HepG2 (cell line): ENCODE measurements around the gene MCF2L. TPM values are rescaled to one million over a fixed set of nuclear protein-coding genes. Genes with fewer than 3 reads are reported as not detected.

Source experiments
- CHCHD3 ChIP-seq: sonication (generic); formaldehyde crosslinking; IDR thresholded peaks from 2 replicates; pipeline ENCODE4 v1.8.0; 2022; ENCODE audit warnings: mild to moderate bottlenecking, missing genetic modification reagents, moderate library complexity
- FOXK1 ChIP-seq: sonication (generic); formaldehyde crosslinking; IDR thresholded peaks from 2 replicates; pipeline ENCODE4 v1.4.0; 2020; ENCODE audit warnings: low read depth, missing genetic modification reagents, borderline replicate concordance
- GPN1 ChIP-seq: sonication (generic); formaldehyde crosslinking; IDR thresholded peaks from 2 replicates; pipeline ENCODE4 v1.5.1; 2020; ENCODE audit warnings: missing genetic modification reagents, borderline replicate concordance
- HMG20A ChIP-seq: IDR thresholded peaks from 2 replicates; pipeline ENCODE4 v1.6.1; 2016; ENCODE audit warnings: borderline replicate concordance
- IRF2 ChIP-seq: IDR thresholded peaks from 2 replicates; pipeline ENCODE4 v1.6.1; 2018; ENCODE audit warnings: missing genetic modification reagents, missing compliant biosample characterization
- JARID2 ChIP-seq: sonication (generic); formaldehyde crosslinking; IDR thresholded peaks from 2 replicates; pipeline ENCODE4 v1.8.1; 2023; ENCODE audit warnings: missing genetic modification reagents, inconsistent platforms; ENCODE audit not compliant: insufficient replicate concordance
- MED1 ChIP-seq: sonication (generic); formaldehyde crosslinking; IDR thresholded peaks from 2 replicates; pipeline ENCODE4 v1.4.0; 2020; ENCODE audit warnings: missing genetic modification reagents
- MIER3 ChIP-seq: IDR thresholded peaks from 2 replicates; pipeline ENCODE4 v1.6.1; 2016; ENCODE audit warnings: missing compliant biosample characterization, borderline replicate concordance
- NR2F6 ChIP-seq, 2 experiments: IDR thresholded peaks; 2 replicates each; pipeline ENCODE4 v1.6.1; 2016; ENCODE audit warnings: antibody characterized with exemption in 1 of 2, mild to moderate bottlenecking in 1 of 2
- RFX3 ChIP-seq: IDR thresholded peaks from 2 replicates; pipeline ENCODE4 v1.6.1; 2016; ENCODE audit warnings: missing biosample characterization, missing genetic modification reagents
- SIX4 ChIP-seq: sonication (generic); formaldehyde crosslinking; IDR thresholded peaks from 2 replicates; pipeline ENCODE4 v1.4.0; 2020; ENCODE audit warnings: missing genetic modification reagents
- SP5 ChIP-seq: IDR thresholded peaks from 2 replicates; pipeline ENCODE4 v1.6.1; 2016; ENCODE audit warnings: low read depth, borderline replicate concordance
- SUZ12 ChIP-seq: fragments of 150-350 bp; IDR thresholded peaks from 2 replicates; pipeline ENCODE4 v1.6.1; 2014; ENCODE audit warnings: low read depth, low read length
- TBL1XR1 ChIP-seq: fragments of 150-350 bp; IDR thresholded peaks from 2 replicates; pipeline ENCODE4 v1.6.1; 2014; ENCODE audit warnings: borderline replicate concordance, low read length; ENCODE audit not compliant: partially characterized antibody
- USF2 ChIP-seq, 2 experiments: sonication (generic) in 1 of 2; formaldehyde crosslinking in 1 of 2; IDR thresholded peaks; 2 replicates each; pipeline versions ENCODE4 v1.5.1 to v1.6.1; 2011 to 2020; ENCODE audit warnings: borderline replicate concordance in 1 of 2, low read depth in 1 of 2, low read length in 1 of 2, mild to moderate bottlenecking in 1 of 2, missing genetic modification reagents in 1 of 2, moderate library complexity in 1 of 2
- ZIK1 ChIP-seq: sonication (generic); formaldehyde crosslinking; IDR thresholded peaks from 2 replicates; pipeline ENCODE4 v1.5.0; 2020; ENCODE audit warnings: mild to moderate bottlenecking, low read depth, missing genetic modification reagents, borderline replicate concordance
- ZMAT3 ChIP-seq: sonication (generic); formaldehyde crosslinking; conservative IDR thresholded peaks from 2 replicates; pipeline ENCODE4 v1.7.0; 2021; ENCODE audit warnings: missing genetic modification reagents
- ZNF256 ChIP-seq: sonication (generic); formaldehyde crosslinking; conservative IDR thresholded peaks from 2 replicates; pipeline ENCODE4 v1.4.0; 2020; ENCODE audit warnings: missing genetic modification reagents
- ZNF563 ChIP-seq: sonication (generic); formaldehyde crosslinking; IDR thresholded peaks from 2 replicates; pipeline ENCODE4 v1.8.0; 2022; ENCODE audit warnings: mild to moderate bottlenecking, moderate library complexity, missing genetic modification reagents
- ZNF768 ChIP-seq: sonication (generic); formaldehyde crosslinking; IDR thresholded peaks from 2 replicates; pipeline ENCODE4 v1.4.0; 2020; ENCODE audit warnings: missing genetic modification reagents
- polyA plus RNA-seq, 8 experiments: library from polyadenylated mRNA; depleted of rRNA in 3 of 8; stranded (reverse) in 7 of 8; unstranded in 1 of 8; fragments of >200 nt; fragmentation: Illumina TruSeq in 4 of 8; extraction: Trizol in 4 of 8; gene quantifications; 2 replicates each; pipeline versions ENCODE4 v1.2.1 to v1.2.3, GENCODE V29; 2011 to 2016; ENCODE audit warnings: low read depth in 4 of 8, missing spikeins in 1 of 8, mixed read lengths in 1 of 8; ENCODE audit not compliant: insufficient read depth in 1 of 8
- total RNA-seq, 5 experiments: library from RNA; depleted of rRNA; stranded (reverse); fragments of >200 nt; fragmentation: Illumina TruSeq; extraction: Trizol; gene quantifications; 2 replicates each; pipeline ENCODE4 v1.2.3, GENCODE V29; 2016; ENCODE audit warnings: low read depth in 1 of 5
- TF ChIP-seq, protein P1 (sequence below): sonication (generic); formaldehyde crosslinking; conservative IDR thresholded peaks from 2 replicates; pipeline ENCODE4 v1.4.0; 2020; ENCODE audit warnings: missing genetic modification reagents
- TF ChIP-seq, protein P2 (sequence below): sonication (generic); formaldehyde crosslinking; IDR thresholded peaks from 2 replicates; pipeline ENCODE4 v1.5.0; 2020; ENCODE audit warnings: missing genetic modification reagents
- TF ChIP-seq, protein P3 (sequence below): conservative IDR thresholded peaks from 2 replicates; pipeline ENCODE4 v1.6.1; 2018; ENCODE audit warnings: missing genetic modification reagents

The MCF2L gene
- total and polyA plus RNA-seq, 2 of the 13 experiments (the other 11 are each of a cell fraction or from before 2014, with no cell fraction given) = 19.4 to 28.4 TPM

- peak; percentile 55; the same call in 1 of the 2 replicates for TF ChIP-seq ZMAT3
- TF ChIP-seq USF2 (IDR thresholded peaks at IDR 0.05; ENCODE audit: low read depth, low read length) = no peak
- 0 out of 2 replicates have a peak, but pooled peaks have one; percentile 30 for TF ChIP-seq USF2 (CRISPR knock-in tag; IDR thresholded peaks at IDR 0.05; ENCODE audit: borderline replicate concordance)
- no peak for TF ChIP-seq SIX4
- no peak for TF ChIP-seq ZNF768
- TF ChIP-seq RFX3 (CRISPR knock-in tag) = 0 out of 2 replicates have a peak, but pooled peaks have one; percentile 16
- no peak for TF ChIP-seq CHCHD3 (CRISPR knock-in tag)
- peak; percentile 19; the same call in 1 of the 2 replicates for TF ChIP-seq ZNF563 (CRISPR knock-in tag)
- TF ChIP-seq SUZ12 = no peak
- no peak for TF ChIP-seq MIER3 (CRISPR knock-in tag)
- TF ChIP-seq, protein P1, sequence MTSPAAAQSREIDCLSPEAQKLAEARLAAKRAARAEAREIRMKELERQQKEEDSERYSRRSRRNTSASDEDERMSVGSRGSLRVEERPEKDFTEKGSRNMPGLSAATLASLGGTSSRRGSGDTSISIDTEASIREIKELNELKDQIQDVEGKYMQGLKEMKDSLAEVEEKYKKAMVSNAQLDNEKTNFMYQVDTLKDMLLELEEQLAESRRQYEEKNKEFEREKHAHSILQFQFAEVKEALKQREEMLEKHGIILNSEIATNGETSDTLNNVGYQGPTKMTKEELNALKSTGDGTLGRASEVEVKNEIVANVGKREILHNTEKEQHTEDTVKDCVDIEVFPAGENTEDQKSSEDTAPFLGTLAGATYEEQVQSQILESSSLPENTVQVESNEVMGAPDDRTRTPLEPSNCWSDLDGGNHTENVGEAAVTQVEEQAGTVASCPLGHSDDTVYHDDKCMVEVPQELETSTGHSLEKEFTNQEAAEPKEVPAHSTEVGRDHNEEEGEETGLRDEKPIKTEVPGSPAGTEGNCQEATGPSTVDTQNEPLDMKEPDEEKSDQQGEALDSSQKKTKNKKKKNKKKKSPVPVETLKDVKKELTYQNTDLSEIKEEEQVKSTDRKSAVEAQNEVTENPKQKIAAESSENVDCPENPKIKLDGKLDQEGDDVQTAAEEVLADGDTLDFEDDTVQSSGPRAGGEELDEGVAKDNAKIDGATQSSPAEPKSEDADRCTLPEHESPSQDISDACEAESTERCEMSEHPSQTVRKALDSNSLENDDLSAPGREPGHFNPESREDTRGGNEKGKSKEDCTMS = no peak
- TF ChIP-seq SP5 = peak; percentile 29; the same call in 1 of the 2 replicates
- TF ChIP-seq, protein P2, sequence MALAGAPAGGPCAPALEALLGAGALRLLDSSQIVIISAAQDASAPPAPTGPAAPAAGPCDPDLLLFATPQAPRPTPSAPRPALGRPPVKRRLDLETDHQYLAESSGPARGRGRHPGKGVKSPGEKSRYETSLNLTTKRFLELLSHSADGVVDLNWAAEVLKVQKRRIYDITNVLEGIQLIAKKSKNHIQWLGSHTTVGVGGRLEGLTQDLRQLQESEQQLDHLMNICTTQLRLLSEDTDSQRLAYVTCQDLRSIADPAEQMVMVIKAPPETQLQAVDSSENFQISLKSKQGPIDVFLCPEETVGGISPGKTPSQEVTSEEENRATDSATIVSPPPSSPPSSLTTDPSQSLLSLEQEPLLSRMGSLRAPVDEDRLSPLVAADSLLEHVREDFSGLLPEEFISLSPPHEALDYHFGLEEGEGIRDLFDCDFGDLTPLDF (CRISPR knock-in tag) = no peak
- TF ChIP-seq TBL1XR1 = no peak
- TF ChIP-seq MED1 = peak; percentile 62; the same call in 1 of the 2 replicates
- TF ChIP-seq ZNF256 (CRISPR knock-in tag) = no peak
- 0 out of 2 replicates have a peak, but pooled peaks have one; percentile 35 for TF ChIP-seq IRF2
- no peak for TF ChIP-seq JARID2 (CRISPR knock-in tag)
- TF ChIP-seq, protein P3, sequence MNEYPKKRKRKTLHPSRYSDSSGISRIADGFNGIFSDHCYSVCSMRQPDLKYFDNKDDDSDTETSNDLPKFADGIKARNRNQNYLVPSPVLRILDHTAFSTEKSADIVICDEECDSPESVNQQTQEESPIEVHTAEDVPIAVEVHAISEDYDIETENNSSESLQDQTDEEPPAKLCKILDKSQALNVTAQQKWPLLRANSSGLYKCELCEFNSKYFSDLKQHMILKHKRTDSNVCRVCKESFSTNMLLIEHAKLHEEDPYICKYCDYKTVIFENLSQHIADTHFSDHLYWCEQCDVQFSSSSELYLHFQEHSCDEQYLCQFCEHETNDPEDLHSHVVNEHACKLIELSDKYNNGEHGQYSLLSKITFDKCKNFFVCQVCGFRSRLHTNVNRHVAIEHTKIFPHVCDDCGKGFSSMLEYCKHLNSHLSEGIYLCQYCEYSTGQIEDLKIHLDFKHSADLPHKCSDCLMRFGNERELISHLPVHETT (CRISPR knock-in tag) = no peak
- peak; percentile 83 for TF ChIP-seq FOXK1 (CRISPR knock-in tag)
- TF ChIP-seq GPN1 = no peak
- TF ChIP-seq HMG20A (CRISPR knock-in tag) = peak; percentile 55; the same call in 1 of the 2 replicates
- TF ChIP-seq ZIK1 (CRISPR knock-in tag) = no peak
- TF ChIP-seq NR2F6 (IDR thresholded peaks at IDR 0.05) = peak; percentile 69; the same call in 1 of the 2 replicates
- no peak for TF ChIP-seq NR2F6 (CRISPR knock-in tag; IDR thresholded peaks at IDR 0.05)
Measured at GRCh38 chr13:112952759-112953551, 16.1 kb upstream of the MCF2L start (continued).
